ENCODE measurements around the gene KRT71. TPM values are rescaled to one million over a fixed set of nuclear protein-coding genes. Genes with fewer than 3 reads are reported as not detected.

The KRT71 gene
- total RNA-seq = not detected

DNA sequence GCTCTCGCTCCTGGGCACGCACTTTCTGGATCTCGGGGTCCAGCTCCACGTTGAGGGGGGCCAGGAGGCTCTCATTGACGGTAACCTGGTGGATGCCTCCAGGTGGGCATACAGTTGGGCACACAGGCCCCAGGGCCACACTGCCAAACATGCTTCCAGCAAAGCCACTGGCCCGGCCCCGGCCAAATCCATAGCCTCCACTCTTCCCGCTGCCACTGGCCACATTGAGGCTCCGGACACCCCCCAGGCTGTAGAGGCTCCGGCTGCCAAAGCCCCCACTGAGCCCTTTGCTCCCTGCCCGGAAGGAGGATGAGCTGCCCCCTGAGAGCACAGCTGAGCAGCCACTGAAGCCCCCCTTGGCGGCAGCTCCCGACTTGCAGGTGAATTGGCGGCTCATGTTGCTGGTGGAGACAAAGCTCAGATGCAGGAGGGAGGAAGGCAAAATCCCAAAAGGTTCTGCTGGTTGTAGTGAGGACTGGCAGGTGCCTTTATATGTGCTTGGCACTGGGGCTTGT is at the start of gene KRT71:
Gene KRT71, minus strand, starts transcription at position 465 of the 515 bp plus-strand sequence. Its CDS starts 68 bp downstream, at position 397.
- H3K27me3 ChIP-seq = no peaks in the 10 kb centered on the region
- H3K4me1 ChIP-seq = peaks cover 6 to 19% of the 10 kb centered on the region in 2 donors
- WGBS, 2 donors = 65 to 89% methylated on average over 6 to 11 of the region's 14 CpGs
- H3K36me3 ChIP-seq = no peaks in the 10 kb centered on the region
- H3K9me3 ChIP-seq = no peaks in the 10 kb centered on the region
- no peak within 1 kb of the TSS for H3K4me3 ChIP-seq (replicated peaks in 1 of 3)
- DNase-seq = no peak
- intact Hi-C loops (cut with DNase I) = no loop called here
- no peak within 1 kb of the TSS for H3K27ac ChIP-seq
- no peak for TF ChIP-seq POLR2A (IDR thresholded peaks at IDR 0.05)
- TF ChIP-seq, protein P1, sequence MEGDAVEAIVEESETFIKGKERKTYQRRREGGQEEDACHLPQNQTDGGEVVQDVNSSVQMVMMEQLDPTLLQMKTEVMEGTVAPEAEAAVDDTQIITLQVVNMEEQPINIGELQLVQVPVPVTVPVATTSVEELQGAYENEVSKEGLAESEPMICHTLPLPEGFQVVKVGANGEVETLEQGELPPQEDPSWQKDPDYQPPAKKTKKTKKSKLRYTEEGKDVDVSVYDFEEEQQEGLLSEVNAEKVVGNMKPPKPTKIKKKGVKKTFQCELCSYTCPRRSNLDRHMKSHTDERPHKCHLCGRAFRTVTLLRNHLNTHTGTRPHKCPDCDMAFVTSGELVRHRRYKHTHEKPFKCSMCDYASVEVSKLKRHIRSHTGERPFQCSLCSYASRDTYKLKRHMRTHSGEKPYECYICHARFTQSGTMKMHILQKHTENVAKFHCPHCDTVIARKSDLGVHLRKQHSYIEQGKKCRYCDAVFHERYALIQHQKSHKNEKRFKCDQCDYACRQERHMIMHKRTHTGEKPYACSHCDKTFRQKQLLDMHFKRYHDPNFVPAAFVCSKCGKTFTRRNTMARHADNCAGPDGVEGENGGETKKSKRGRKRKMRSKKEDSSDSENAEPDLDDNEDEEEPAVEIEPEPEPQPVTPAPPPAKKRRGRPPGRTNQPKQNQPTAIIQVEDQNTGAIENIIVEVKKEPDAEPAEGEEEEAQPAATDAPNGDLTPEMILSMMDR (IDR thresholded peaks at IDR 0.05) = no peak

DNA sequence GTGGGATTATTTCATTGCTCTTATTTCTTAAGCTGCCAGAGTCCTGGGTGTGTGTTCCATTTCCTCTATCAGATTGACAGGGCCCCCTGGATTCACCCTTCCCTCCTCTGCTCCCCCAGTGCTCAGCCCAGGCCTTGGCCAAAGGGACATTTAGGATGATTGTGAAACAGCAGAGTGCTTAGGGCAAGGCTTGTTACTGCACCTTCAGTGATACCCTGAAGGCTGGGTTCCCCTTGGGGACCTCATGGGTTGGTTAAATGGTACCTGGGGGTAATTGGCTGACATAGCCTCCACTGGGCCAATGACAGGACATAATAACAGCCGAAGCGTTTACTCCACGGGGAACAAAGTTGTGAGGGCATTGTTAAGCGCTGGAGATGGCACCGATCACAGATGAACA is 49.6 kb upstream of the KRT71 start:
- Histone ChIP-seq H3K27ac (no peak overlapping the region), H3K27me3 (peaks cover 5% of the 10 kb centered on the region), H3K36me3 (no peaks in the 10 kb centered on the region), H3K4me3 (replicated peaks in 1 of 3) (no peak overlapping the region), H3K4me1 (no peaks in the 10 kb centered on the region), H3K9me3 (no peaks in the 10 kb centered on the region)
- TF ChIP-seq, protein P1 (IDR thresholded peaks at IDR 0.05) = no peak
- no peak for TF ChIP-seq POLR2A (IDR thresholded peaks at IDR 0.05)
- WGBS, 2 donors = 89 to 93% methylated on average over 5 of the region's 5 CpGs
- intact Hi-C loops (cut with DNase I) = no loop called here
- DNase-seq = no peak

DNA sequence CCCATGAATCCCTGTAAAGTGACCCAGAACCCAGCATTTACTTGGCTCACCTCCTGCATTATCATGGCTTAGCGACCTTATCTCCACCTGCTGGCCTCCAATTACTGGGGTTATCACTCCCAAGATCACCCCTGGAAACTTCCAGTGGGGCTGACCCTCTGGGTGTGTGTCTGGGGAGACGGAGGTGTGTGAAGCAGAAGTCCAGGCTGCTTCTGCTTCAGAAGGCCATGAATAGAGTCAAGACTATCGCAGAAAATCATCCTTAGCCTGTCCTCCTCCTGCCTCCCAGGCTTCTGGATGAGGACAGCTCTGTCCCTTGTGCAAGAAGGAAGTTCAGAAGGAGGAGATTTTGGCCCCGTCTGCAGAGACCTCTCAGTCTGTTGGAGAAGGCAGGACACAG is 48.7 kb upstream of the KRT71 start:
- intact Hi-C loops (cut with DNase I) = no loop called here
- Histone ChIP-seq H3K4me1 (no peaks in the 10 kb centered on the region), H3K9me3 (no peaks in the 10 kb centered on the region), H3K4me3 (replicated peaks in 1 of 3) (no peak overlapping the region), H3K27ac (no peak overlapping the region), H3K27me3 (peaks cover 5% of the 10 kb centered on the region), H3K36me3 (no peaks in the 10 kb centered on the region)
- no peak for DNase-seq
- WGBS, 2 donors = 87 to 89% methylated on average over 4 of the region's 4 CpGs
- TF ChIP-seq, protein P1 (IDR thresholded peaks at IDR 0.05) = no peak
- TF ChIP-seq POLR2A (IDR thresholded peaks at IDR 0.05) = no peak

DNA sequence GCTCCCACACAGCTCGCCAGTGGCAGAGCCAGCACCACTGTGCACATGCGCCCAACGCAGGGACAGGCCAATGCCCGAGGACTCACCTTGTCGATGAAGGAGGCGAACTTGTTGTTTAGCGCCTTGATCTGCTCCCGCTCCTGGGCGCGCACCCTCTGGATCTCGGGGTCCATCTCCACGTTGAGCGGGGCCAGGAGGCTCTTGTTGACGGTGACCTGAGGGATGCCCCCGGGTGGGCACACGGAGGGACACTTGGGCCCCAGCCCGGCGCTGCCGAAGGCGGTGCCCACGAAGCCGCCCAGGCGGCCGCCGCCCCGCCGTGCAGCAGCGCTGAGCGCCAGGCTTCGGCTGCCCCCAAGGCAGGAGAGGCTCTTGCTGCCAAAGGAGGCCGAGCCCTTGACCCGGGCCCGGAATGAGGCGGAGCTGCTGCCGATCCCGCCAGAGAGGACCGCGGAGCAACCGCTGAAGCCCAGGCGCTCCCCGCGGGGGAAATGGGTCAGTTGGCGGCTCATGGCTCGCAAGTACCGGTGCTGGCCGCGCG is 48.1 kb upstream of the KRT71 start, which contains the start of gene KRT72:
Gene KRT72, minus strand, starts transcription at position 523 of the 541 bp plus-strand sequence. Its CDS starts 11 bp downstream, at position 512.
- Histone ChIP-seq H3K4me1 (no peaks in the 10 kb centered on the region), H3K27me3 (peaks cover 5% of the 10 kb centered on the region), H3K9me3 (no peaks in the 10 kb centered on the region), H3K27ac (no peak within 1 kb of the TSS), H3K4me3 (replicated peaks in 1 of 3) (no peak within 1 kb of the TSS), H3K36me3 (no peaks in the 10 kb centered on the region)
- WGBS, 2 donors = 32% methylated on average over 24 to 26 of the region's 48 CpGs
- DNase-seq = no peak
- TF ChIP-seq POLR2A (IDR thresholded peaks at IDR 0.05) = no peak
- TF ChIP-seq, protein P1 (IDR thresholded peaks at IDR 0.05) = no peak
- intact Hi-C loops (cut with DNase I) = no loop called here

DNA sequence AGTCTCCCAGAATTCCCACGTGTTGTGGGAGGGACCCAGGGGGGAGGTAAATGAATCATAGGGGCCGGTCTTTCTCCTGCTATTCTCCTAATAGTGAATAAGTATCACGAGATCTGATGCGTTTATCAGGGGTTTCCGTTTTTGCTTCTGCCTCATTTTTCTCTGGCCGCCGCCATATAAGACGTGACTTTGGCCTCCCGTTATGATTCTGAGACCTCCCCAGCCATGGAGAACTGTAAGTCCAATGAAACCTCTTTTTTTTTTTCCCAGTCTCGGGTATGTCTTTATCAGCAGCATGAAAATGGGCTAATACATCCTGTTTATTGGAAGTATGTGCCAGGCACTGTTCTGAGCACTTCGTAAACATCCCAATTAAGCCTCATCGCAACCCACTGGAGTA is 47.5 kb upstream of the KRT71 start:
- Histone ChIP-seq H3K9me3 (no peaks in the 10 kb centered on the region), H3K4me3 (replicated peaks in 1 of 3) (no peak overlapping the region), H3K4me1 (no peaks in the 10 kb centered on the region), H3K27ac (no peak overlapping the region), H3K27me3 (peaks cover 5% of the 10 kb centered on the region), H3K36me3 (no peaks in the 10 kb centered on the region)
- no peak for TF ChIP-seq POLR2A (IDR thresholded peaks at IDR 0.05)
- TF ChIP-seq, protein P1 (IDR thresholded peaks at IDR 0.05) = no peak
- WGBS, 2 donors = 89 to 91% methylated on average over 12 of the region's 12 CpGs
- intact Hi-C loops (cut with DNase I) = no loop called here
- DNase-seq = no peak
